A549 (cell line): ENCODE results near the gene TRIM28. TPM values are rescaled to one million over a fixed set of nuclear protein-coding genes. Genes with fewer than 3 reads are reported as not detected.

Experiments used
- ATAC-seq, 2 experiments: fragments of 200-7000 bp in 1 of 2; fragments of >200 bp in 1 of 2; cut with Nextera tagmentation in 1 of 2; cut with Tn5 transposase in 1 of 2; 3 replicates each; pipeline versions ENCODE4 v1.8.0 to v1.9.1; 2018 to 2020; ENCODE audit warnings: mild to moderate bottlenecking in 1 of 2, moderate library complexity in 1 of 2
- CTCF ChIA-PET: fragments of 300-600 bp; sonication (Branson Sonifier 250); formaldehyde crosslinking; extraction: SDS; loops from one replicate; lab custom pipeline; 2021; ENCODE audit warnings: antibody characterized with exemption, inconsistent platforms; lab: Yijun Ruan, JAX
- POLR2A ChIA-PET: fragments of 350-600 bp; formaldehyde crosslinking; extraction: SDS; loops from one replicate; lab custom pipeline; 2021; ENCODE audit warnings: antibody characterized with exemption, inconsistent platforms; lab: Yijun Ruan, JAX
- DNase-seq, 2 experiments: peaks; one replicate each; pipeline versions ENCODE4 v3.0.0 to v3.0.0-alpha.2; 2011 to 2016; ENCODE audit warnings: low read depth in 1 of 2, low spot score in 1 of 2
- FAIRE-seq: peaks from 2 replicates; lab custom pipeline; 2011; peaks lifted over from hg19 to GRCh38; lab: Jason Lieb, UNC
- H3K27ac ChIP-seq, 2 experiments: fragments of >200 bp; sonication (Bioruptor Twin); formaldehyde crosslinking; 3 replicates each; pipeline ENCODE4 v1.5.1; 2016 to 2017
- H3K4me1 ChIP-seq: fragments of >200 bp; sonication (Bioruptor Twin); formaldehyde crosslinking; 3 replicates; pipeline ENCODE4 v1.6.1; 2016
- H3K4me2 ChIP-seq: fragments of >200 bp; sonication (Bioruptor Twin); formaldehyde crosslinking; 3 replicates; pipeline ENCODE4 v1.6.1; 2016
- H3K4me3 ChIP-seq: fragments of >200 bp; sonication (Bioruptor Twin); formaldehyde crosslinking; 3 replicates; pipeline ENCODE4 v1.5.1; 2016
- H3K9me3 ChIP-seq: fragments of >200 bp; sonication (Bioruptor Twin); formaldehyde crosslinking; 3 replicates; pipeline ENCODE4 v1.6.1; 2016
- CBX2 ChIP-seq: fragments of 200-600 bp; sonication (generic); IDR thresholded peaks from 2 replicates; pipeline ENCODE4 v1.6.1; 2016; ENCODE audit warnings: low read depth, mild to moderate bottlenecking, borderline replicate concordance
- CEBPB ChIP-seq, 2 experiments: fragments of >200 bp in 1 of 2; sonication (Bioruptor Twin) in 1 of 2; formaldehyde crosslinking in 1 of 2; IDR thresholded peaks; 2 replicates each; pipeline ENCODE4 v1.6.1; 2012 to 2016
- CHD2 ChIP-seq: fragments of 150-350 bp; IDR thresholded peaks from 2 replicates; pipeline ENCODE4 v1.6.1; 2014; ENCODE audit warnings: low read length; ENCODE audit not compliant: partially characterized antibody
- GATA3 ChIP-seq: IDR thresholded peaks from 2 replicates; pipeline ENCODE4 v1.6.1; 2012; ENCODE audit warnings: borderline replicate concordance
- HEYL ChIP-seq: fragments of 250-450 bp; sonication (Bioruptor Pico); IDR thresholded peaks from 2 replicates; pipeline ENCODE4 v1.8.0; 2021; ENCODE audit warnings: mild to moderate bottlenecking, moderate library complexity
- HOXA7 ChIP-seq: fragments of 250-450 bp; sonication (Bioruptor Pico); IDR thresholded peaks from 2 replicates; pipeline ENCODE4 v1.5.0; 2020; ENCODE audit warnings: mild to moderate bottlenecking, moderate library complexity
- HOXB5 ChIP-seq: fragments of 250-450 bp; sonication (Bioruptor Pico); IDR thresholded peaks from 2 replicates; pipeline ENCODE4 v1.5.0; 2020; ENCODE audit warnings: mild to moderate bottlenecking, moderate library complexity
- JUN ChIP-seq, 2 experiments: fragments of >200 bp; sonication (Bioruptor Twin); formaldehyde crosslinking; IDR thresholded peaks; 2 replicates in 1 of 2; 3 replicates in 1 of 2; pipeline ENCODE4 v1.6.1; 2016 to 2017
- KDM1A ChIP-seq: fragments of 200-600 bp; sonication (generic); IDR thresholded peaks from 2 replicates; pipeline ENCODE4 v1.6.1; 2016; ENCODE audit warnings: low read depth, mild to moderate bottlenecking
- NR3C1 ChIP-seq: fragments of >200 bp; sonication (Bioruptor Twin); formaldehyde crosslinking; IDR thresholded peaks from 3 replicates; pipeline ENCODE4 v1.6.1; 2017
- PHF8 ChIP-seq: fragments of 200-600 bp; sonication (generic); IDR thresholded peaks from 2 replicates; pipeline ENCODE4 v1.6.1; 2016; ENCODE audit warnings: low read depth, mild to moderate bottlenecking, antibody characterized with exemption, moderate library complexity, borderline replicate concordance
- RAD21 ChIP-seq, 2 experiments: fragments of >200 bp in 1 of 2; sonication (Bioruptor Twin) in 1 of 2; formaldehyde crosslinking in 1 of 2; IDR thresholded peaks in 1 of 2; conservative IDR thresholded peaks in 1 of 2; 2 replicates in 1 of 2; 3 replicates in 1 of 2; pipeline ENCODE4 v1.6.1; 2012 to 2018; ENCODE audit warnings: inconsistent platforms in 1 of 2
- RCOR1 ChIP-seq: fragments of 150-350 bp; IDR thresholded peaks from 2 replicates; pipeline ENCODE4 v1.6.1; 2014; ENCODE audit warnings: antibody characterized with exemption, low read length, low read depth
- TFCP2L1 ChIP-seq: fragments of 250-450 bp; sonication (Bioruptor Pico); IDR thresholded peaks from 2 replicates; pipeline ENCODE4 v1.5.0; 2021; ENCODE audit warnings: mild to moderate bottlenecking
- ZC3H11A ChIP-seq: fragments of 450-650 bp; IDR thresholded peaks from 2 replicates; pipeline ENCODE4 v1.6.1; 2014; ENCODE audit warnings: antibody characterized with exemption, mild to moderate bottlenecking
- ZNF302 ChIP-seq: fragments of 250-450 bp; sonication (Bioruptor Pico); IDR thresholded peaks from 2 replicates; pipeline ENCODE4 v1.9.0; 2021; ENCODE audit warnings: inconsistent platforms, mild to moderate bottlenecking, moderate library complexity
- ZSCAN20 ChIP-seq: fragments of 250-450 bp; sonication (Bioruptor Pico); IDR thresholded peaks from 2 replicates; pipeline ENCODE4 v1.8.0; 2022; ENCODE audit warnings: mild to moderate bottlenecking, moderate library complexity
- WGBS: methylation state at CpG from one replicate; pipeline ENCODE4 v1.1.6; 2017; ENCODE audit errors: missing lambda C conversion rate; 5-methylcytosine and 5-hydroxymethylcytosine counted together
- polyA plus RNA-seq, 4 experiments: library from polyadenylated mRNA; depleted of rRNA in 3 of 4; stranded (reverse); fragments of >200 nt; fragmentation: RNase III in 1 of 4; extraction: RNeasy Plus Mini Kit Qiagen cat#74134 plus additional on column Dnase treatment in 1 of 4; gene quantifications; 2 replicates in 3 of 4; 3 replicates in 1 of 4; pipeline ENCODE4 v1.2.3, GENCODE V29; 2011 to 2017
- TF ChIP-seq, protein P1 (sequence below): IDR thresholded peaks from 2 replicates; pipeline ENCODE4 v1.6.1; 2012
- TF ChIP-seq, protein P2 (sequence below): fragments of 200-600 bp; sonication (generic); IDR thresholded peaks from 2 replicates; pipeline ENCODE4 v1.6.1; 2016; ENCODE audit warnings: antibody characterized with exemption, mild to moderate bottlenecking, moderate library complexity
- TF ChIP-seq, protein P3 (sequence below): IDR thresholded peaks from 2 replicates; pipeline ENCODE4 v1.6.1; 2012; ENCODE audit warnings: low read depth, borderline replicate concordance
- TF ChIP-seq, protein P4 (sequence below): fragments of 250-450 bp; sonication (Bioruptor Pico); IDR thresholded peaks from 2 replicates; pipeline ENCODE4 v1.5.0; 2021; ENCODE audit warnings: mild to moderate bottlenecking, moderate library complexity, borderline replicate concordance

Gene TRIM28
- polyA plus RNA-seq, 2 of the 4 experiments (the other 2 are of a cell fraction): 576 to 656 TPM

DNA sequence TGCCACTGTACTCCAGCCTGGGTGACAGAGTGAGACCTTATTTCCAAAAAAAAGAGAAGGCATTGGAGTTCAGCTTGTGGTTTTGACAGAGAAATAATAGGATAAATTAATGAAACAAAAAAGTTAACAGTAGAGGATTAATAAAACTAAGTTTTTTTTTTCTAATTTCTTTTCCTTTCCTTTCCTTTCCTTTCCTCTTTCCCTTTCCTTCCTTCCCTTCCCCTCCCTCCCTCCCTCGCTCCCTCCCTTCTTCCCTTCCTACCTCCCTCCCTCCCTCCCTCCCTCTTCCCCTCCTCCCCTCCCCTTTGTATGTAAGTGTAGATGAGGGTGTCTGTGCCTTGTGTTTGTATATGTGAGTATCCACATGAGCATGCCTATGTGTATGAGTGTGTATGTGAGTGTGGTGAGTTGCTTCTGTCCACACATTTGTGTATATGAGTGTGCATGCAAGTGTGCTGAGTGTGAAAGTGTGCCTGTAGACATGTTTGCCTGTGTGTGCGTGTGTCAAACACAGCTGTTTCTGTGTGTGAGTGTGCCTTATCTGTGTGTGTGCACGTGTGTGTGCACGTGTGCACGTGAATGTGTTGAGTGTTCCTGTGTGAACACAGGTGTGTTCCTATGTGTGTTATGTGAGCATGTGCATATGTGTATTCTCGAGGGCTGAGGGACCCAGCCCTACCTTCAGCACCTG lies 41.7 kb downstream of the TRIM28 start:
- ChIA-PET POLR2A (no interaction called here), CTCF (interaction anchor here (1.4 kb wide), 1 partner anchor 10 kb away, joined by 3 read pairs; no protein-coding TSS in a partner anchor)
- no peak for TF ChIP-seq JUN (IDR thresholded peaks at IDR 0.05)
- no peak for TF ChIP-seq CHD2
- TF ChIP-seq RCOR1: no peak
- TF ChIP-seq CEBPB (IDR thresholded peaks at IDR 0.05): no peak
- TF ChIP-seq, protein P1, sequence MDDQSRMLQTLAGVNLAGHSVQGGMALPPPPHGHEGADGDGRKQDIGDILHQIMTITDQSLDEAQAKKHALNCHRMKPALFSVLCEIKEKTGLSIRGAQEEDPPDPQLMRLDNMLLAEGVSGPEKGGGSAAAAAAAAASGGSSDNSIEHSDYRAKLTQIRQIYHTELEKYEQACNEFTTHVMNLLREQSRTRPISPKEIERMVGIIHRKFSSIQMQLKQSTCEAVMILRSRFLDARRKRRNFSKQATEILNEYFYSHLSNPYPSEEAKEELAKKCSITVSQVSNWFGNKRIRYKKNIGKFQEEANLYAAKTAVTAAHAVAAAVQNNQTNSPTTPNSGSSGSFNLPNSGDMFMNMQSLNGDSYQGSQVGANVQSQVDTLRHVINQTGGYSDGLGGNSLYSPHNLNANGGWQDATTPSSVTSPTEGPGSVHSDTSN: no peak
- TF ChIP-seq, protein P2, sequence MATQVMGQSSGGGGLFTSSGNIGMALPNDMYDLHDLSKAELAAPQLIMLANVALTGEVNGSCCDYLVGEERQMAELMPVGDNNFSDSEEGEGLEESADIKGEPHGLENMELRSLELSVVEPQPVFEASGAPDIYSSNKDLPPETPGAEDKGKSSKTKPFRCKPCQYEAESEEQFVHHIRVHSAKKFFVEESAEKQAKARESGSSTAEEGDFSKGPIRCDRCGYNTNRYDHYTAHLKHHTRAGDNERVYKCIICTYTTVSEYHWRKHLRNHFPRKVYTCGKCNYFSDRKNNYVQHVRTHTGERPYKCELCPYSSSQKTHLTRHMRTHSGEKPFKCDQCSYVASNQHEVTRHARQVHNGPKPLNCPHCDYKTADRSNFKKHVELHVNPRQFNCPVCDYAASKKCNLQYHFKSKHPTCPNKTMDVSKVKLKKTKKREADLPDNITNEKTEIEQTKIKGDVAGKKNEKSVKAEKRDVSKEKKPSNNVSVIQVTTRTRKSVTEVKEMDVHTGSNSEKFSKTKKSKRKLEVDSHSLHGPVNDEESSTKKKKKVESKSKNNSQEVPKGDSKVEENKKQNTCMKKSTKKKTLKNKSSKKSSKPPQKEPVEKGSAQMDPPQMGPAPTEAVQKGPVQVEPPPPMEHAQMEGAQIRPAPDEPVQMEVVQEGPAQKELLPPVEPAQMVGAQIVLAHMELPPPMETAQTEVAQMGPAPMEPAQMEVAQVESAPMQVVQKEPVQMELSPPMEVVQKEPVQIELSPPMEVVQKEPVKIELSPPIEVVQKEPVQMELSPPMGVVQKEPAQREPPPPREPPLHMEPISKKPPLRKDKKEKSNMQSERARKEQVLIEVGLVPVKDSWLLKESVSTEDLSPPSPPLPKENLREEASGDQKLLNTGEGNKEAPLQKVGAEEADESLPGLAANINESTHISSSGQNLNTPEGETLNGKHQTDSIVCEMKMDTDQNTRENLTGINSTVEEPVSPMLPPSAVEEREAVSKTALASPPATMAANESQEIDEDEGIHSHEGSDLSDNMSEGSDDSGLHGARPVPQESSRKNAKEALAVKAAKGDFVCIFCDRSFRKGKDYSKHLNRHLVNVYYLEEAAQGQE: no peak
- no peak for TF ChIP-seq ZC3H11A
- no peak for TF ChIP-seq RAD21 (conservative IDR thresholded peaks at IDR 0.05 in 1 of 2, IDR thresholded peaks at IDR 0.05 in 1 of 2)
- no peak for TF ChIP-seq NR3C1
- TF ChIP-seq, protein P3, sequence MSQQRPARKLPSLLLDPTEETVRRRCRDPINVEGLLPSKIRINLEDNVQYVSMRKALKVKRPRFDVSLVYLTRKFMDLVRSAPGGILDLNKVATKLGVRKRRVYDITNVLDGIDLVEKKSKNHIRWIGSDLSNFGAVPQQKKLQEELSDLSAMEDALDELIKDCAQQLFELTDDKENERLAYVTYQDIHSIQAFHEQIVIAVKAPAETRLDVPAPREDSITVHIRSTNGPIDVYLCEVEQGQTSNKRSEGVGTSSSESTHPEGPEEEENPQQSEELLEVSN: no peak
- TF ChIP-seq HOXB5 (CRISPR knock-in tag): no peak
- no peak for TF ChIP-seq GATA3
- no peak overlapping the region for H3K4me3 ChIP-seq
- no peak; a peak in 1 of 6 replicates for ATAC-seq
- no peaks in the 10 kb centered on the region for H3K9me3 ChIP-seq
- no peak for DNase-seq
- FAIRE-seq: no peak
- no peak overlapping the region for H3K4me2 ChIP-seq
- 90% methylated on average over 5 of the region's 6 CpGs for WGBS
- no peaks in the 10 kb centered on the region for H3K4me1 ChIP-seq
- no peak overlapping the region for H3K27ac ChIP-seq

DNA sequence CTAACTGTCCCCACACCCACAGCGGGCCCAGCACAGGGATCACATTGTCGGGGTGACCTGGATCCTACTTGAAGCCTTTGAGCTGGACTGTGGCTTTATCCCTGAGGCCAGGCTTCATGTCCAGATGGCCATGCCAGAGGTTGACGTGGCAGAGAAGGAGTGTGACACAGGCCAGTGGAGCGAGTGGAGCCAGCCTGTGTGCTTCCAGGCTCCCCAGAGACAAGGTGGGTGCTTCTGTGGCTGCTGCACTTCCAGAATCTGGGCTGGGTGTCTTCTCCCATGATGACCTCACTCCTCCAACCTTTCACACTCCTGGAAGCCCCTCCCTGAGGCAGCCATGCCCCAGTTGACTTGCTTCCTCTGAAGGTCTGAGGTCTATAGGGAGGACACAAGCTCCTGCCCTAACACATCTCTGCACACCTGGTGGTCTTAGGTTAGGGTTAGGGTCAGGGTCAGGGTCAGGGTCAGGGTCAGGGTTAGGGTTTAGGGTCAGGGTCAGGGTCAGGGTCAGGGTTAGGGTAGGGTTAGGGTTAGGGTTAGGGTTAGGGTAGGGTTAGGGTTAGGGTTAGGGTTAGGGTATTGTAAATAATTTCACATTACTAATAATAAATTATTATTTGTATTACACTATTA lies 42.4 kb downstream of the TRIM28 start:
- POLR2A ChIA-PET: no interaction called here
- CTCF ChIA-PET: interaction anchor here (1.4 kb wide), 1 partner anchor 10 kb away, joined by 3 read pairs; no protein-coding TSS in a partner anchor
- ATAC-seq (peak in 1 of 2 experiments; percentile 36; a peak in 2 of 6 replicates), FAIRE-seq (no peak), DNase-seq (no peak)
- no peak for TF ChIP-seq HEYL (CRISPR knock-in tag)
- no peak for TF ChIP-seq HOXA7
- TF ChIP-seq ZNF302 (CRISPR knock-in tag): no peak
- no peak for TF ChIP-seq KDM1A
- no peak for TF ChIP-seq CBX2
- TF ChIP-seq TFCP2L1 (CRISPR knock-in tag): no peak
- TF ChIP-seq, protein P3: no peak
- TF ChIP-seq, protein P1: no peak
- no peak for TF ChIP-seq PHF8
- no peak for TF ChIP-seq ZSCAN20 (CRISPR knock-in tag)
- no peak for TF ChIP-seq JUN (IDR thresholded peaks at IDR 0.05)
- TF ChIP-seq, protein P4, sequence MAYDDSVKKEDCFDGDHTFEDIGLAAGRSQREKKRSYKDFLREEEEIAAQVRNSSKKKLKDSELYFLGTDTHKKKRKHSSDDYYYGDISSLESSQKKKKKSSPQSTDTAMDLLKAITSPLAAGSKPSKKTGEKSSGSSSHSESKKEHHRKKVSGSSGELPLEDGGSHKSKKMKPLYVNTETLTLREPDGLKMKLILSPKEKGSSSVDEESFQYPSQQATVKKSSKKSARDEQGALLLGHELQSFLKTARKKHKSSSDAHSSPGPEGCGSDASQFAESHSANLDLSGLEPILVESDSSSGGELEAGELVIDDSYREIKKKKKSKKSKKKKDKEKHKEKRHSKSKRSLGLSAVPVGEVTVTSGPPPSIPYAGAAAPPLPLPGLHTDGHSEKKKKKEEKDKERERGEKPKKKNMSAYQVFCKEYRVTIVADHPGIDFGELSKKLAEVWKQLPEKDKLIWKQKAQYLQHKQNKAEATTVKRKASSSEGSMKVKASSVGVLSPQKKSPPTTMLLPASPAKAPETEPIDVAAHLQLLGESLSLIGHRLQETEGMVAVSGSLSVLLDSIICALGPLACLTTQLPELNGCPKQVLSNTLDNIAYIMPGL (CRISPR knock-in tag): no peak
- H3K4me1 ChIP-seq: no peaks in the 10 kb centered on the region
- no peak overlapping the region for H3K4me3 ChIP-seq
- WGBS: 82% methylated on average over 4 of the region's 4 CpGs
- H3K4me2 ChIP-seq: no peak overlapping the region
- H3K9me3 ChIP-seq: no peaks in the 10 kb centered on the region
- H3K27ac ChIP-seq: no peak overlapping the region
